HepG2 (cell line): ENCODE measurements around the gene TOM1L1. TPM values are rescaled to one million over a fixed set of nuclear protein-coding genes. Genes with fewer than 3 reads are reported as not detected.

ENCODE experiments used
- ATAC-seq: fragments of 200-7000 bp; cut with Tn5 transposase; 3 replicates; pipeline ENCODE4 v1.9.1; 2020; ENCODE audit warnings: mild to moderate bottlenecking, moderate library complexity
- BruUV-seq: library from RNA; stranded (reverse); fragments of 400-500 nt; replicated peaks from 2 replicates; lab custom pipeline; 2021; lab: Mats Ljungman, UMichigan
- CTCF ChIA-PET: fragments of 300-600 bp; formaldehyde crosslinking; extraction: SDS; loops from one replicate; lab custom pipeline; 2021; ENCODE audit warnings: low total read pairs, inconsistent platforms, low intra/inter-chr PET ratio; lab: Yijun Ruan, JAX
- POLR2A ChIA-PET: fragments of 350-600 bp; sonication (Branson Sonifier 250); formaldehyde crosslinking; loops from one replicate; lab custom pipeline; 2020; ENCODE audit warnings: antibody characterized with exemption, inconsistent platforms; lab: Yijun Ruan, JAX
- DNase-seq: peaks from one replicate; pipeline ENCODE4 v3.0.0-alpha.2; 2015; ENCODE audit warnings: low spot score
- FAIRE-seq: peaks from 3 replicates; lab custom pipeline; 2011; peaks lifted over from hg19 to GRCh38; lab: Jason Lieb, UNC
- H2AFZ ChIP-seq: one replicate; pipeline ENCODE4 v1.6.1; 2011; ENCODE audit warnings: low read length, inconsistent platforms
- H3K27ac ChIP-seq: fragments of 300-600 bp; 3 replicates; pipeline ENCODE4 v1.8.0; 2011; ENCODE audit warnings: mixed run types, mild to moderate bottlenecking, mixed read lengths, low read length, inconsistent platforms; ENCODE audit not compliant: insufficient read depth; ENCODE audit errors: extremely low read length
- H3K27me3 ChIP-seq, 2 experiments: fragments of 200-600 bp in 1 of 2; 2 replicates in 1 of 2; 3 replicates in 1 of 2; pipeline versions ENCODE4 v1.6.0 to v1.8.0; 2011; ENCODE audit warnings: low read length in 2 of 2, mild to moderate bottlenecking in 2 of 2, moderate library complexity in 2 of 2, inconsistent platforms in 1 of 2; ENCODE audit not compliant: insufficient read depth in 2 of 2, control insufficient read depth in 1 of 2
- H3K36me3 ChIP-seq, 2 experiments: fragments of 200-600 bp in 1 of 2; replicated peaks in 1 of 2; 2 replicates in 1 of 2; 3 replicates in 1 of 2; pipeline versions ENCODE4 v1.5.1 to v1.8.0; 2011; ENCODE audit warnings: low read length in 2 of 2, inconsistent platforms in 1 of 2; ENCODE audit not compliant: insufficient read depth in 2 of 2, control insufficient read depth in 1 of 2
- H3K4me1 ChIP-seq: 2 replicates; pipeline ENCODE4 v1.5.1; 2012; ENCODE audit warnings: low read length, inconsistent platforms; ENCODE audit not compliant: insufficient read depth
- H3K4me2 ChIP-seq: 2 replicates; pipeline ENCODE4 v1.6.0; 2011; ENCODE audit warnings: low read depth, low read length, inconsistent platforms
- H3K4me3 ChIP-seq, 3 experiments: fragments of 200-600 bp in 1 of 3; sonication (generic), shearing (Covaris generic) in 1 of 3; replicated peaks in 1 of 3; 2 replicates each; pipeline ENCODE4 v1.5.1; 2011 to 2016; ENCODE audit warnings: low read length in 3 of 3, inconsistent platforms in 2 of 3, low read depth in 2 of 3, mild to moderate bottlenecking in 2 of 3, control low read depth in 1 of 3, mixed read lengths in 1 of 3; ENCODE audit not compliant: insufficient read depth in 1 of 3
- H3K79me2 ChIP-seq: one replicate; pipeline ENCODE4 v1.6.1; 2011; ENCODE audit warnings: low read length, inconsistent platforms; ENCODE audit not compliant: insufficient read depth
- H3K9ac ChIP-seq: 2 replicates; pipeline ENCODE4 v1.6.0; 2011; ENCODE audit warnings: mild to moderate bottlenecking, low read depth, low read length, inconsistent platforms; ENCODE audit not compliant: insufficient read depth
- H3K9me3 ChIP-seq: 2 replicates; pipeline ENCODE4 v1.5.1; 2012; ENCODE audit warnings: mild to moderate bottlenecking, low read length
- H4K20me1 ChIP-seq: 2 replicates; pipeline ENCODE4 v1.6.0; 2011; ENCODE audit warnings: inconsistent platforms, mild to moderate bottlenecking, low read length, moderate library complexity; ENCODE audit not compliant: insufficient read depth
- CAMTA2 ChIP-seq: sonication (generic); formaldehyde crosslinking; IDR thresholded peaks from 2 replicates; pipeline ENCODE4 v1.4.0; 2020; ENCODE audit warnings: mild to moderate bottlenecking, missing genetic modification reagents, borderline replicate concordance
- CHD4 ChIP-seq: fragments of 200-600 bp; sonication (generic); IDR thresholded peaks from 2 replicates; pipeline ENCODE4 v1.7.0; 2017; ENCODE audit warnings: mild to moderate bottlenecking, low read length, borderline replicate concordance
- FLYWCH1 ChIP-seq: sonication (generic); formaldehyde crosslinking; IDR thresholded peaks from 2 replicates; pipeline ENCODE4 v1.8.1; 2023; ENCODE audit warnings: mild to moderate bottlenecking, missing genetic modification reagents
- ISX ChIP-seq: sonication (generic); formaldehyde crosslinking; conservative IDR thresholded peaks from 2 replicates; pipeline ENCODE4 v1.5.0; 2020; ENCODE audit warnings: missing genetic modification reagents
- REPIN1 ChIP-seq: sonication (generic); formaldehyde crosslinking; IDR thresholded peaks from 2 replicates; pipeline ENCODE4 v1.8.0; 2022; ENCODE audit warnings: missing genetic modification reagents, low read depth, mild to moderate bottlenecking, borderline replicate concordance
- THAP11 ChIP-seq: IDR thresholded peaks from 2 replicates; pipeline ENCODE4 v1.6.1; 2016; ENCODE audit warnings: missing biosample characterization, missing genetic modification reagents
- ZFP36 ChIP-seq: fragments of 150-350 bp; IDR thresholded peaks from 2 replicates; pipeline ENCODE4 v1.6.1; 2018; ENCODE audit warnings: borderline replicate concordance, low read length, low read depth; ENCODE audit not compliant: partially characterized antibody
- ZNF460 ChIP-seq: sonication (generic); formaldehyde crosslinking; IDR thresholded peaks from 2 replicates; pipeline ENCODE4 v1.5.1; 2020; ENCODE audit warnings: missing genetic modification reagents, mild to moderate bottlenecking, borderline replicate concordance
- ZNF572 ChIP-seq: sonication (generic); formaldehyde crosslinking; IDR thresholded peaks from 2 replicates; pipeline ENCODE4 v1.5.1; 2020; ENCODE audit warnings: mild to moderate bottlenecking, missing genetic modification reagents
- ZNF616 ChIP-seq: sonication (generic); formaldehyde crosslinking; IDR thresholded peaks from 2 replicates; pipeline ENCODE4 v1.5.0; 2020; ENCODE audit warnings: low read depth, mild to moderate bottlenecking, missing genetic modification reagents
- WGBS: methylation state at CpG from one replicate; pipeline ENCODE4 v1.1.6; 2017; ENCODE audit warnings: low lambda C conversion rate; 5-methylcytosine and 5-hydroxymethylcytosine counted together
- in situ Hi-C: cut with HindIII; loops from 2 replicates; pipeline ENCODE4 v1.10.0; 2017; ENCODE audit warnings: low pct_unique_long_range_greater_than_20kb; ENCODE audit not compliant: extremely low pct_ligation_motif_present
- intact Hi-C: fragments of 100-400 bp; cut with micrococcal nuclease; formaldehyde crosslinking; loops from one replicate; pipeline ENCODE4 v1.10.0; 2022; ENCODE audit not compliant: unreplicated experiment
- polyA plus RNA-seq, 8 experiments: library from polyadenylated mRNA; depleted of rRNA in 3 of 8; stranded (reverse) in 7 of 8; unstranded in 1 of 8; fragments of >200 nt; fragmentation: Illumina TruSeq in 4 of 8; extraction: Trizol in 4 of 8; gene quantifications; 2 replicates each; pipeline versions ENCODE4 v1.2.1 to v1.2.3, GENCODE V29; 2011 to 2016; ENCODE audit warnings: low read depth in 4 of 8, missing spikeins in 1 of 8, mixed read lengths in 1 of 8; ENCODE audit not compliant: insufficient read depth in 1 of 8
- total RNA-seq, 5 experiments: library from RNA; depleted of rRNA; stranded (reverse); fragments of >200 nt; fragmentation: Illumina TruSeq; extraction: Trizol; gene quantifications; 2 replicates each; pipeline ENCODE4 v1.2.3, GENCODE V29; 2016; ENCODE audit warnings: low read depth in 1 of 5
- TF ChIP-seq, protein P1 (sequence below): sonication (generic); formaldehyde crosslinking; conservative IDR thresholded peaks from 2 replicates; pipeline ENCODE4 v1.8.0; 2022; ENCODE audit warnings: mild to moderate bottlenecking, moderate library complexity, missing genetic modification reagents
- TF ChIP-seq, protein P2 (sequence below): sonication (generic); formaldehyde crosslinking; IDR thresholded peaks from 2 replicates; pipeline ENCODE4 v1.8.1; 2022; ENCODE audit warnings: low read depth, mild to moderate bottlenecking, missing genetic modification reagents
- TF ChIP-seq, protein P3 (sequence below): sonication (generic); formaldehyde crosslinking; IDR thresholded peaks from 2 replicates; pipeline ENCODE4 v1.5.0; 2020; ENCODE audit warnings: missing genetic modification reagents, mild to moderate bottlenecking, borderline replicate concordance
- TF ChIP-seq, protein P4 (sequence below): sonication (generic); formaldehyde crosslinking; IDR thresholded peaks from 2 replicates; pipeline ENCODE4 v1.4.0; 2020; ENCODE audit warnings: missing genetic modification reagents

The TOM1L1 gene
- total and polyA plus RNA-seq, 2 of the 13 experiments (the other 11 are each of a cell fraction or from before 2014, with no cell fraction given), result 45.3 to 51.3 TPM

DNA sequence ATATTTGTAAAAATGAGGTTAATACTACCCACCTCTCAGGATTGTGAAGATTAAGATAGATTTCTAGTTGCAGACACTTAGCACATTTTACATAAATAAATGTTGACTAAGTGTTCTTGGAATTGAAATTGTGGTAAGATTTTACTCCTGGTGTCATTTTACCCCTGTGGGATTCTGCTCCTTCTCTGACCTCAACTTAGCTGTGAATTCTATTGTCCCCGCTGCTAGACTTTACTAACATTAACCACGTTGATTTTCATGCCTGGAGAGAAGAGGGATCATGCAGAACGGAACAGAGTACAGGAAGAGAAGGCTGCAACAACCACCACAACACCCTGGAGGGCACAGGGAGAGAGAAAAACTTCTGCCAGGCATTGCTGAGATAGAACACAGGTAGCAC is 2.1 kb upstream of the TOM1L1 start:
- no peaks in the 10 kb centered on the region for H3K9me3 ChIP-seq
- no TSS peak for BruUV-seq
- in situ Hi-C loops, result loop anchor here (25.0 kb wide), 2 partner anchors 961 to 1861 kb away; no protein-coding TSS in a partner anchor
- CTCF ChIA-PET, result no interaction called here
- peaks cover 15% of the 10 kb centered on the region for H3K79me2 ChIP-seq
- no peak for ATAC-seq
- no peak overlapping the region for H3K9ac ChIP-seq
- WGBS, result 50% methylated on average over 3 of the region's 3 CpGs
- H3K4me3 ChIP-seq, result no peak overlapping the region
- no peak overlapping the region for H3K4me2 ChIP-seq
- H3K36me3 ChIP-seq, result no peaks in the 10 kb centered on the region
- intact Hi-C loops, result no loop called here
- H3K27ac ChIP-seq, result no peak overlapping the region
- H3K4me1 ChIP-seq, result peaks cover 12% of the 10 kb centered on the region
- no peak for FAIRE-seq
- H2AFZ ChIP-seq, result no peak overlapping the region
- no peak for TF ChIP-seq ZFP36
- no peak for TF ChIP-seq REPIN1 (CRISPR knock-in tag)
- TF ChIP-seq, protein P1, sequence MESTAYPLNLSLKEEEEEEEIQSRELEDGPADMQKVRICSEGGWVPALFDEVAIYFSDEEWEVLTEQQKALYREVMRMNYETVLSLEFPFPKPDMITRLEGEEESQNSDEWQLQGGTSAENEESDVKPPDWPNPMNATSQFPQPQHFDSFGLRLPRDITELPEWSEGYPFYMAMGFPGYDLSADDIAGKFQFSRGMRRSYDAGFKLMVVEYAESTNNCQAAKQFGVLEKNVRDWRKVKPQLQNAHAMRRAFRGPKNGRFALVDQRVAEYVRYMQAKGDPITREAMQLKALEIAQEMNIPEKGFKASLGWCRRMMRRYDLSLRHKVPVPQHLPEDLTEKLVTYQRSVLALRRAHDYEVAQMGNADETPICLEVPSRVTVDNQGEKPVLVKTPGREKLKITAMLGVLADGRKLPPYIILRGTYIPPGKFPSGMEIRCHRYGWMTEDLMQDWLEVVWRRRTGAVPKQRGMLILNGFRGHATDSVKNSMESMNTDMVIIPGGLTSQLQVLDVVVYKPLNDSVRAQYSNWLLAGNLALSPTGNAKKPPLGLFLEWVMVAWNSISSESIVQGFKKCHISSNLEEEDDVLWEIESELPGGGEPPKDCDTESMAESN (CRISPR knock-in tag), result no peak
- TF ChIP-seq, protein P2, sequence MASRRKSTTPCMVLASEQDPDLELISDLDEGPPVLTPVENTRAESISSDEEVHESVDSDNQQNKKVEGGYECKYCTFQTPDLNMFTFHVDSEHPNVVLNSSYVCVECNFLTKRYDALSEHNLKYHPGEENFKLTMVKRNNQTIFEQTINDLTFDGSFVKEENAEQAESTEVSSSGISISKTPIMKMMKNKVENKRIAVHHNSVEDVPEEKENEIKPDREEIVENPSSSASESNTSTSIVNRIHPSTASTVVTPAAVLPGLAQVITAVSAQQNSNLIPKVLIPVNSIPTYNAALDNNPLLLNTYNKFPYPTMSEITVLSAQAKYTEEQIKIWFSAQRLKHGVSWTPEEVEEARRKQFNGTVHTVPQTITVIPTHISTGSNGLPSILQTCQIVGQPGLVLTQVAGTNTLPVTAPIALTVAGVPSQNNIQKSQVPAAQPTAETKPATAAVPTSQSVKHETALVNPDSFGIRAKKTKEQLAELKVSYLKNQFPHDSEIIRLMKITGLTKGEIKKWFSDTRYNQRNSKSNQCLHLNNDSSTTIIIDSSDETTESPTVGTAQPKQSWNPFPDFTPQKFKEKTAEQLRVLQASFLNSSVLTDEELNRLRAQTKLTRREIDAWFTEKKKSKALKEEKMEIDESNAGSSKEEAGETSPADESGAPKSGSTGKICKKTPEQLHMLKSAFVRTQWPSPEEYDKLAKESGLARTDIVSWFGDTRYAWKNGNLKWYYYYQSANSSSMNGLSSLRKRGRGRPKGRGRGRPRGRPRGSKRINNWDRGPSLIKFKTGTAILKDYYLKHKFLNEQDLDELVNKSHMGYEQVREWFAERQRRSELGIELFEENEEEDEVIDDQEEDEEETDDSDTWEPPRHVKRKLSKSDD (CRISPR knock-in tag), result no peak
- TF ChIP-seq CHD4, result no peak
- no peak for TF ChIP-seq CAMTA2 (CRISPR knock-in tag)
- no peak for TF ChIP-seq FLYWCH1 (CRISPR knock-in tag)
- TF ChIP-seq, protein P3, sequence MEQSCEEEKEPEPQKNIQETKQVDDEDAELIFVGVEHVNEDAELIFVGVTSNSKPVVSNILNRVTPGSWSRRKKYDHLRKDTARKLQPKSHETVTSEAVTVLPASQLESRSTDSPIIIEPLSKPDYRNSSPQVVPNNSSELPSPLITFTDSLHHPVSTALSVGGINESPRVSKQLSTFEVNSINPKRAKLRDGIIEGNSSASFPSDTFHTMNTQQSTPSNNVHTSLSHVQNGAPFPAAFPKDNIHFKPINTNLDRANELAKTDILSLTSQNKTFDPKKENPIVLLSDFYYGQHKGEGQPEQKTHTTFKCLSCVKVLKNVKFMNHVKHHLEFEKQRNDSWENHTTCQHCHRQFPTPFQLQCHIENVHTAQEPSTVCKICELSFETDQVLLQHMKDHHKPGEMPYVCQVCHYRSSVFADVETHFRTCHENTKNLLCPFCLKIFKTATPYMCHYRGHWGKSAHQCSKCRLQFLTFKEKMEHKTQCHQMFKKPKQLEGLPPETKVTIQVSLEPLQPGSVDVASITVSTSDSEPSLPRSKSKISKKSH (CRISPR knock-in tag), result no peak
- TF ChIP-seq, protein P4, sequence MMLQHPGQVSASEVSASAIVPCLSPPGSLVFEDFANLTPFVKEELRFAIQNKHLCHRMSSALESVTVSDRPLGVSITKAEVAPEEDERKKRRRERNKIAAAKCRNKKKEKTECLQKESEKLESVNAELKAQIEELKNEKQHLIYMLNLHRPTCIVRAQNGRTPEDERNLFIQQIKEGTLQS (CRISPR knock-in tag), result no peak
- no peak for TF ChIP-seq ZNF616 (CRISPR knock-in tag)
- TF ChIP-seq ISX, result no peak
- TF ChIP-seq ZNF460 (CRISPR knock-in tag), result no peak
- TF ChIP-seq THAP11 (CRISPR knock-in tag), result no peak
- TF ChIP-seq ZNF572 (CRISPR knock-in tag), result no peak
- no peaks in the 10 kb centered on the region; a peak in 1 of 5 replicates for H3K27me3 ChIP-seq
- no peak for DNase-seq
- POLR2A ChIA-PET, result no interaction called here
- peaks cover 2% of the 10 kb centered on the region; the same call in 1 of the 2 replicates for H4K20me1 ChIP-seq
